ENCODE data around the gene LASP1.

Gene LASP1

DNA sequence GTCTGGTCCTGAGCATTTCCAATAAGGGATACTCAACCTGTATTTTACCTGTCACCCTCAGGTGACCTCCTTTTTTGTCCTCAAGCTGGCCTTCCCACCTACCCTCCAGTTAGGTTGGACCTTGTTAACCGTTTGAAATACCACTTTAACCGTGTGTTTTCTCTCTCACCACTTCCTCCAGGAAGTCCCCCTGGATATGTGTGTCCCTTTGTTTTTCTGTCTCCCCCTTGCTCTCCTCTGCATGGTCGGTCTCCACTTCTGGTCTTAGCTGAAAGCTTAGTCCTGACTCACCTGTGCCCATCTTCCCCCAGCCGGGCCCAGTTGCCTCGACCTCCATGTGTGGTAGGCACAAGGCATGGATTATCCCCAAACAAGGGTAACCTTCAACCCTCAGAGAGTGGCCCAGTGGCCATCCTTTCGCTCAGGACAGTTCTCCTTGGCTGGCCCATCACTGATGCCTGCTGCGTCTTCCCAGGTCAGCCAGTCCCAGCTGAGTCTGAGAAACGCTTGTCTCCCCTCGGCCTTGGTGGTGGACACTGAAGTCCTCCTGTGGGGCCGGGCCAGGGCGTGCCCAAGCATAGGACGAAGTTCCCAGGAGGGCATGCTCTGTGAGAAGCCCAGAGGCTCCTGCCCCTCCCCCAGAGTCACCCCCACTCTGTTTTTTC, 20.0 kb downstream of the LASP1 start:
- no peak for DNase-seq

DNA sequence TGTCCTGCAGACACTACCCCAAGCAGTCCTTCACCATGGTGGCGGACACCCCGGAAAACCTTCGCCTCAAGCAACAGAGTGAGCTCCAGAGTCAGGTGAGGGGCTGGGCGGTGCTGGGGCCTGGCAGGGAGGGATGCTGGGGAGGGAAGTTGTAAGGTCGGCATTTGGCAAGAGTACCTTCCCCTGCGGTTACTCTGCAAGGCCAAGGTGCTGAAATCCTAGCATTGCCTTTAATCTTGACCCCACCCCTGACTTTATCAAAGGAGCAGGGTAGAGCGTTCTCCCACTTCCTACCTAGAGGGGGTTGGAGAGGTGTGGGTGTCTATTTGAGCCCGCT, 20.5 kb downstream of the LASP1 start:
- DNase-seq: no peak

DNA sequence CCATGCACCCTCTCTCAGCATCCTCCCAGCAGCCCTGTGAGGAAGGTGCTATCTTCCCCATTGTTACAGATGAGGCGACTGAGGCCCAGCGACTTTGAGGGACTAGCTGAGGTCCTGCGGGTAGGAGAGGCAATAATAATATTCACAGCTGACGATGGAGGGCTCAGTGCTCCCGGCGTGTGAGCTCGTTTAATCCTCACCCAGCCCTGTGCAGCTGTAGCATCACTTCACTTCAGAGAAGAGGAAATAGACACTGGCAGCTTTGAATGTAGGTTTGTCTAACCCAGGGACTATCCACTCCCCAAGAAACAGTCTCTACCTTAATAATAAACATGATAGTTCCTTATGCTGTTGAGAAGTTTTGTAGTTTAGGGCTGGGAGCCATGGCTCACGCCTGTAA, 21.6 kb downstream of the LASP1 start:
- no peak for DNase-seq

DNA sequence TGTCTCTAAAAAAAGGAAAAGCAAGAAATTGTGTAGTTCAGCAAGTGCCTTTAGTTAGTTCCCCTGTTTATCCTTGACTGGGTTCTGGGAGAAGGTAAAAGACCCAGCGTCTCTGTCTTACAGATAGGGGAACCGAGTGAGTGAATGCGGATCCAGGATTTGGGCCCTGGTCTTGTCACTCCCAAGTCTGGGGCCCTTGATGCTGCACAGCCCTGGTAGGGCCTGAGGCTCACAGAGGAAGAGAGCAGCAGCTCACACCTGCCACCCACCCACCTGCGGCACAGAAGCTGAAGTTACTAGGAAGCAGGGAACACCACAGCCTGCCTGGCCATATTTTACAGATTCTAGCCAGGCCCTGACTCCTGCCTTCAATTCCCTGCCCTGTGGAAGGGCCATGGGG, 22.2 kb downstream of the LASP1 start:
- DNase-seq: no peak

DNA sequence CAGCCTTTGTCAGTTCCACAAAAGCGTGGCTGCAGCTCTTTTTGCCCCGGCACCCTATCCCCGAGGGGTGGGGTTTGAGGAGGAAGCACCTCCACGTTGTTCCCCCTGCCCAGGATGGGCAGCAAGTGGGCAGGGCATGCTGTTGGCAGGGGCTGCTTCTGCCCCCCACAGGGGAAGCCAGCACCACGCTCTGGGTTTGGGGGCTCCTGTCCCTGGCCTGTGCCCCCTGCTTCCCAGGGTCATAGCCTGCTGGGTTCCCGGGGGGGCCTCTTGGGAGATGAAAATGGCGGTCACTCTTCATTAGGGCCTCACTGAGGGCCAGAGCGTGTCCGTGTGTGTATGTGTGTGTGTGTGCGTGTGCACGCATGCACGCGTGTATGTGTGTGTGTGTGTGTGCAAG, 22.8 kb downstream of the LASP1 start:
- DNase-seq: no peak

DNA sequence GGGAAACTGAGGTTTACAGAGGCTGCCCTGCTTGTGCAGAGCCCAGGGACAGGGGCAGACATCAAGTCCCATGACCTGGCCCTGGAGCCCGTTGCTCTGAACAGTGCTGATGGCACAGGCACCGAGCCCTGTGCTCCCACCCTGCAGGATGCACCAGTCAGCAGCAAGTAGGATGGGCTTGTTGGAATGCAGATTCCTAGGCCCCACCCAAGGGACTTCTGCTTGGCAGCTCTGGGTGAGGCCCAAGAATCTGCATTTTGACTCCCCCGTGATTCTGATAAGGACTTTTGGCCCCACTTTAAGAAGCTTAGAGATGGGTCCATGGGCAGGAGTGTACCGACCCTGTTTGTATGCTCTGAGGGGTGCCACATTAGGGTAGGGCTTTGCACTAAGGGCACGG, 23.3 kb downstream of the LASP1 start:
- no peak for DNase-seq

DNA sequence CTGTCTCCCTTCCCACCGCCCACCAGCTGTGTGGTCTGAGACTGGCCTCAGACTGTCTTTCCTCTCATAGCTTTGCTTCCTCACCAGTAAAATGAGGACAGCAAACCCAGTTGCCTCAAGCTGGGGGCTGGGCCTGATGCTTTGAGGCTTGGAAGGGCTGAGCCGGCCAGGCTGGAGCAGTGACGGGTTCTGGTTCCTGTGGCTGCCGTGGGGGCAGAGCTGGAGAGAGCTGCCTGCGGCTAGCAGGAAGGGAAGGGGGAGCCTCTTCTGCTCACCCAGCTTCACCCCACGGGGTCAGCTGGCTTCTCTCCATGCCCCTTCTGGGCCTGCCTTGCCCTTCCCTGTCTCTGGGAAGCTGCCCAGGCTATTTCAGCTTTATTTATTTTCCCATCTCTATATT, 23.7 kb downstream of the LASP1 start:
- DNase-seq: no peak

DNA sequence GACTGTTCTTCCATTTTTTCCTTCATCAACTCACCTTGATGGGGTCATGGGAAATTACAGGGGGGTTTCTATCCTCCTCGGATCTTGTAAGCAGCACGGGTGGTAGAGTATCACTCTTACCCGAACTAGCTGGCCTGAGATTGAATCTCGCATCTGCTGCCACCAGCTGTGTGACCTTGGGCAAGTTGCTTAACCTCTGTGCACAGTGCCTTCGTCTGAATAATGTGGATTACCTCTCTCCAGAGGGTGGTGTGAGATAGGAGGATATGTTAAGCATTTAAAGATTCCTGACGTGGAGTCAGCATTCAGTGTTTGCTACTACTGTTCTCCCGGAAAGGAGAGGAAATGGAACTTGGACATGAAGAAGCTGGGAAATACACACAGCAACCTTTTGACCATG, 24.4 kb downstream of the LASP1 start:
- DNase-seq: no peak

DNA sequence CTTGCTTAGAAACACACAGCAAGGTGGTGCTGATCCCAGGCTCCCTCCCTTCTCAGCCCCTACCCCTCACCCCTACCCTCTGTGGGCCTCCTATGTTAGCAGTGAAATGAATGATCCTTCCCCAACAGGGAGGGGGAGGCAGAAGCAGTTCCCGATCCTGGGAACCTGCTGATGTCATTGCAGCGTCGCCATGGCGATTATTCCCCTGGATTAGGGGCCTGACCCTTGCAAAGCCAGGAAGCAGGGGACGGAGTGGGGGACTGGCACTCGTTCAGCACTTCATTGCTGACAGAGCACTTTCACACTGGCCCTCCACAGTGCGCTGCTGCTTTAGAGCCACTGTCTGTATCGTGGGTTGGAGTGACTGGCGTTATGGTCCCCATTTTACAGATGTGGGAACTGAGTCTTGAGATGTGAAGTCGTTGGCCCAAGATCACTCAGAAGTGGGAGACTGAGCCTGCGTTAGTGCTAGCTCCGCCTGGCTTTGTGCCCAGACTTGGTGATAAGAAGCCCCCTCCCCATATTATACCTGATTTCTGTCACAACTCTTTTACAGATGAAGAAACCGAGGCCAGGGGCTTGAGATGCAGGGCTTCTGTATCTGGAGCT, 26.6 kb downstream of the LASP1 start:
- DNase-seq: no peak

DNA sequence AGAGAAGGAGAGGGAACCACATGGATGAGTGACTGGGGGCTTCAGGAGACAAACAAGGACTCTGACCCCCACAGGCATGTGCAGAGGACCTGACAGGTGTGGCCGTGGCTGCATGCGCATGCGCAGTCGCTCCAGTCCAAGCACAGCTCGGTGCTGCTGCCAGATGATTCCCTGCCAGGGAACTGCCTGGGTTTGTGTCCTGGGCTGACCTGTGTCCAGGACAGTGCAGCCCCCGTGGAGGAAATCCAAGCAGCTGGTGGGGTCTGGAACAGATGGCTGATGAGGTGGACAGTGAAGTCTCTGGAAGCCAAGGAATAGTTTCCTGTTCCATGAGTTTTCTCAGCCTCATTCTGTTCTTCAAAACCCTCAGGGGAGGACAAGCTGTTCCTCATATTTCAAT, 27.3 kb downstream of the LASP1 start:
- DNase-seq: peak; percentile 82

DNA sequence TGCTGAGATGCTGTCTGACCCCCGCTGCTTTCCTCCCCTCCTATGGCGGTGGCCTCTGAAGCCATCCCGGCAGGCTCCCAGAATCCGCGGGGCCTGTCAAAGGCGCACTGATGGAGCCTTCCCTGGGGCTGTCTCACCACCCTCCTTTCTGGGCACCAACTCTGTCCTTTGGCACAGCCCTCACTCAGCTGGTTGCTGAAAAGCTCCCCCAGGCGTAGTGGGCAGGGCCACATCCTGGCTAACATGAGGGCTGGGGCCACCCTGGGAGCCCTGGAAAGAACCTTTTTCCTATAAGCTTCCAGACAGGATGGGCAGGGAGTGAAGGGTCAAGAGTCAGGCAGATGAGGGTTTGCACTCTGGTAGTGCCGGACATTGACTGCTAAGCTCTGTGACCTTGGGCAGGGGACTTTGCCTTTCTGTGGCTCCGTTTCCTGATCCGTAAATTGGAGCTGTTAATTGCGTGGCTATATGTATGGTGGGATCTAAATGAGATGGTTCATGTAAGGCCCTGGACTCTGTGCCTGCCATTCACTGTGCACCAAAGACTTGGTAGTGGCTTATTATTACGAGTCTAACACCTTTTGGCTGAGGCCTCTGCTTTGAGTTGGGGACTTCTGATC, 27.9 kb downstream of the LASP1 start:
- no peak for DNase-seq

DNA sequence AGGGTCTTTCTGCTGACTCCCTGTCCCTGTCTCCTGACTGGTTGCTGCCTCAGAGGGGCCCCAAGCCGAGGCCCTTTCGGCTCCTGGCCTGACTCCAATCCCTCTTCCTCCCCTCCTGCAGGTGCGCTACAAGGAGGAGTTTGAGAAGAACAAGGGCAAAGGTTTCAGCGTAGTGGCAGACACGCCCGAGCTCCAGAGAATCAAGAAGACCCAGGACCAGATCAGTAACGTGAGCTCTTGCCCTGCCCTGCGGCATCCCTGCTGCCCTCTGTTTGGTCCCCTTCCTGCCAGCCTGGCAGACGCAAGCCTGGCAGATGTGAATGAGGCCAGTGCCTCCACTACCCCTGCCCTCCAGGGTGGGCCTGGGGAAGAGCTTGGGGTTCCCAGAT, 28.4 kb downstream of the LASP1 start:
- no peak for DNase-seq

DNA sequence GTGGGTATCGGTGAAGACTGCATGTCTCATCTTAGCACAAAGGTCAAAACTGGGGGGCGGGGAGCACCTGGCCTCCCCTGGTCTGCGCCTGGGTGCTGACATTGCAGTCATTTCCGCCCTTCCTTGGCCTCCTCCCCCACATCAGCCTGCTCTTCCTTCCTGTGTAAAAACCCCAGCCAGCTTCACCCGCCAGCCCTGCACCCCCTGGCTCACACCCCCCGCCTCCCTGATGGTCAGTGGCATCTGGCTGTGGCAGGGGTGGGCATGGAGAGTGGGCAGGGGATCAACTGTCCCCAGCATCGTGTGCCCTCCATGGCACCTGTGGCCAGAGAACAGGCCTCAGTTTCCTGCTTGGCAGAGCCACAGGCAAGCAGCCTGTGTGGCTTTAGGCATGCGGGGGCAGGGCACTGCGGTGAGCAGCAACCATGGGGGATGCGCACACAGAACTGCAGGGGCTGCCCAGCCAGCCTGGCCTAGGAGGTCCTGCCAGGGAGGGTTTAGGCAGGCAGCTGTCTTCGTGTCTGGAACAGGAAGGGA, 29.0 kb downstream of the LASP1 start:
- peak; percentile 69 for DNase-seq

DNA sequence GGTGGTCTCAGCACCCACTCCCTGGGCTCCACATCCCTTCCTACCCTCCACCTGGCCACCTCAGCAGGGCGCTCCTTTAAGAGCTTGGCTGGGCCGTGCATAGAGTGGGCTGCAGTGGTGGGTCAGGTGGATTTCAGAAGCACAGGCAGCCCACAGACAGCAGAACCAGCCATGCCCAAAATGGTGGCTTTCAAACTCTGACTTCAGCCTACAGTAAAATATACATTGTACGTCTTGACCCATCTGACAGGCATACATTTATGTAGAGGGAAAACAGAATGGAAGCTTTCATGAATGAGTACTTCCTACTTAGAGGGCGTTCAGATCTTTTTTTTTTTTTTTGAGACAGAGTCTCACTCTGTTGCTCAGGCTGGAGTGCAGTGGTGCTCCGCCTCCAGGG, 29.6 kb downstream of the LASP1 start:
- DNase-seq: no peak

DNA sequence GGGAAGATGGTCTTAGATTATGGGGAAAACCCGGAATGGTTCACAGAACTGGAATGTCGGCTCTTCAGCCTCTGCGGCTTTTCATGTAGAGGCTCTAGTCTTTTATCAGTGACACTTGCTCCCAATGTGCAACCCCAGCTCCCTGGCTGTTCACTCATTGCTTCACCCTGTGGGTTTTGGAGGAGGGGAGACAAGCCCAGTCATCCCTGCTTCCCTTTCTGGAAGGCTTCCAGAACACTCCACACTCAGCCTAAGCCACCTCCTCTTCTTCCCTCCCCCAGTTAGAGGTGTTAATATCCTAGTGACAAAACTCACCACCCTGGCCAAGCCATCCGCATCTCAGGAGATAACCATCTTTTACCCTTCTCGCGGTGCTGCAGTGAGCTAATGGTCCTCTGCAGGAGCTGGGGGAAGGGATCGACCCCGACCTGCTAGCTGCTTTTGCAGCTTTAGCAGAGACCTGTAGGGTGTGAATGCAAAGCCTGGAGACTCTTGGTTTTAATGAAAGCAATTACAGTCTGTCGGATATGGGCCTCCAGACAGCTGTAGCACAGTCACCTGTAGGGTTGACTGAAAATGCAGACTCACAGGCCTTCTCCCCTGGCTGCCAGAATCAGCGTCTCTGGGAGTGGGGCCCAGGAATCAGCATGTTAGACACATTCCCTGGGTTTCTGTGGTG, 31.3 kb downstream of the LASP1 start:
- DNase-seq: no peak

DNA sequence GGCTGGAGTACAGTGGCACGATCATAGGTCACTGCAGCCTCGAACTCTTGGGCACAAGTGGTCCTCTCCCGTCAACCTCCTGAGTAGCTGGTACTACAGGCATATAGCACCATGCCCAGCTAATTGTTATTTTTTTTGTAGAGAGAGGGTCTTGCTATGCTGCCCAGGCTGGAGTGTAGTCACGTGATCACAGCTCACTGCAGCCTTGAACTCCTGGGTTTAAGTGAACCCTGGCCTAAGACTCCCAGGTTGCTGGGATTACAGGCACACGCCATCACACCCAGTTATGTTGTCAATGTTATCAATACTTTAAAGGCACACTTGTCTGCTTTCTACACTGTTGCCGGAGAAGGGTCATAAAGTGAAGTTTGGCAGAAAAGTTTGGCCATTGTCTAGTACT, 33.5 kb downstream of the LASP1 start:
- no peak for DNase-seq

DNA sequence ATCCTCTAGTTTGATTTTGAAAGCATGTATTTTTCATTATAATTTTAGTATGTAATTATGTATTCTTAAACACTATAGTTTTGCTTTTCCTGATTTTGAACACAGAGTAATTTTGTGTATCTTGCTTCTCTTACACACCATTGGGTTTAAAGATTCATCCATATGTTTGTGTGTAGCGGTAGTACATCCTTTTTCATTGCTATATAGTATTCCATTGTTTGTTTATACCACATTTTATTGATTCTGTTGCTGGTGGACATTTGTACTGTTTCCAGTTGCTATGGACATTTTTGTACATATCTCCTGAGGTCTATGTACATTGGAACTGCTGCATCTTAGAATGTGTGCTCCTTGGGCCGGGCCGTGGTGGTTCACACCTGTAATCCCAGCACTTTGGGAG, 35.0 kb downstream of the LASP1 start:
- DNase-seq: no peak

DNA sequence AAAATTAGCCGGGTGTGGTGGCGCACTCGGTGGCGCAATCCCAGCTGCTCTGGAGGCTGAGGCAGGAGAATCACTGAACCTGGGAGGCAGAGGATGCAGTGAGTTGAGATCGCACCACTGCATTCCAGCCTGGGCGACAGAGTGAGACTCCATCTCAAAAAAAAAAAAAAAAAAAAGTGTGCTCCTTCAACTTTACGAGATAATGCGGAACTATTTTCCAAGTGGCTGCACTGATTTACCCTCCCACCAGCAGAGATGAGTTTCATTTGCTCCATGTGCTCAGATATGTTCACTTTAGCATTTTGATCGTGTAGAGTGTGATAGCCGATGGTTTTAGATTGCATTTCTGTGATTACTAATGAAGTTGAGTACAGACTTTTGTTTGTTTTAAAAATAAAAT, 35.5 kb downstream of the LASP1 start:
- DNase-seq: no peak

DNA sequence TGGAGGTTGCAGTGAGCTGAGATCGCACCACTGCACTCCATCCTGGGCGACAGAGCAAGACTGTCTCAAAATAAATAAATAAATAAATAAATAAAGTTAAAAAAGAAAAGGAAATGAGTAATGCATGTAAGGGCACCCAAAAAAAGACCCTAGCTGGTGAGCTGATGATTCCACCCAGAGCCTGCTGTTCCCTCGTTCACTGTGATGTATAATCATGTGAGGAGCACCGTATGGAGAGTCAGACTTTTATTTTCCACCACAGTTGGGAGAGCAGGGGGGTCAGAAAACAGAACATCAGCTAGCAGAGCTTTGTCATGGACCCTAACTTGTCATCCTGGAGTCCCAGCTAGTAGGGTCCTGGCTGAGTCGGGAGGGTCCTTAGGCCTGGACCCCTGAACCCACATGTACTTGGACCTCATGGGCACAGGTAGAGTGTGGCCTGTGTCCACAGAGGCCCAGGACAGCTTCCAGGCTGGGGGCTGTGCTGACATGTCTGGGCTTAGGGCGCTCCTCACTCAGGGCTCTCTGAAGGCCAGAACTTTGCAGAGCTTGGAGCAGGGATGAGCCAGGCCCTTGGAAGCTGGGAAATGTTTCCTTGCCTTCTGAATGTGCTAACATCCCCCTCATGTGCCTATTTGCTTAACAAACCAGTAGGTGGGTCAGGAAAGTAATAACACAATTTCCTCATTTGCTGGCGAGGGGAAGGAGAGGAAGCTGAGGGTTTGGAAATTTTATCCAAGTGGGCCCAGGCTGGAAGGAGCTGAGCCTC, 36.8 kb downstream of the LASP1 start:
- DNase-seq: no peak

DNA sequence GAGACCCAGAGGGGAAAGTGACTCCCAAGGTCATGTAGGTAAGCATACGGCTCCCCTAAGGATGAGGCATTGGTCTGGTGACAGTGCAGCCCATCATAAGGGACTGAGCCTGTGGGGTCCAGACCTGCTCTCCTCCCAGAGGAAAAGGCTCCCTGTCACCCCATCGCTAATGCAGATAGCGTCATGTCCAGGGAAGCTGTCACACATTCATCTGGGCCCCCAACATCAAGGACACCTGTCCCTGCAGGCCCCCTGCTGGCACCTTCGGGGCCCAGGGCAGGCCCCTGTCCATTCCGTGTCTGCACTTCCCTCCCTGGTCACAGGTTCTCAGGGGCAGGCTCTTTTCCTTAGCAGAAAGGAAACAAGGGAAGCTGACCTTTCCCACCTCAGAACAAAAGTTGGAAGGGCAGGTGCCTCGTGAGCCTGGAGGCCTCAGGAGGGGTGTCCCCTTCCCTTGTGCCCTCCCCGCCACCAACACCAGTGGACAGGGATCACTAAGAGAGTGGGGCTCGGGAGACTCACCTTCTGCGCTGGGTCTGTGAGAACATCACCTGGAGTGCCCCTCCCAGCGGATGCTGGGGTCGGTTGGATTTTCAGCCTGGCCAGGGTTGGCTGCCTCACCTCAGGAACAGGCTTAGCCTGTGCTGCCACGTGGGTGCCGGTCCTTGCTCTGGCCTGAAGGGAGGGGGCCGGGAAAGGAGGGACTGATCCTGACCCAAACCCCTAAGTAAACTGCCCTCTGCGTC, 38.2 kb downstream of the LASP1 start:
- DNase-seq: no peak

DNA sequence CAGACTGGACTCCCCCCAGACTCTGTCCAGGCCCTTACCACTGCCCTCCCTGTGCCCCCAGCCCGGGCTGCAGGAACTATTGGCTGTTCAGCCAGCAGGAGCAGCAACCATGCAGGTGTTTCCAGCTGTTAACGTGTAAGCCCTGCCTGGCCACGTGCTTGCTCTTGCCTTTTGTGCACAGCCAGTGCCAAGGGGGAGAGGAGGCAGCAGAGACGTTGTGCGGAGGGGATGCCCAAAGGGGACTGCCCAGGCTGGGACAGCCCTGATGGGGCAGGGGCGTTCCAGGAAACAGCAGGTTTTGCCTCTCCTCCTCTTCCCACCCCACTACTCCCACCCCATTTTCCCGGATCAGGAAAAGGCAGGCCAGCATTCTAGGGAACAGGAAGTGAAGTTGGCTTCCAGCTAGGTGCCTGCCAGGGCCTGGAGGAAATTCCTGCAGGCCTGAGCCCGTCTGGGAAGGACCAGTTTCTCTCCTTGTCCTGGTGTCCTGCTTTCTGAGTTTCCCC, 38.9 kb downstream of the LASP1 start:
- peak; percentile 33 for DNase-seq

DNA sequence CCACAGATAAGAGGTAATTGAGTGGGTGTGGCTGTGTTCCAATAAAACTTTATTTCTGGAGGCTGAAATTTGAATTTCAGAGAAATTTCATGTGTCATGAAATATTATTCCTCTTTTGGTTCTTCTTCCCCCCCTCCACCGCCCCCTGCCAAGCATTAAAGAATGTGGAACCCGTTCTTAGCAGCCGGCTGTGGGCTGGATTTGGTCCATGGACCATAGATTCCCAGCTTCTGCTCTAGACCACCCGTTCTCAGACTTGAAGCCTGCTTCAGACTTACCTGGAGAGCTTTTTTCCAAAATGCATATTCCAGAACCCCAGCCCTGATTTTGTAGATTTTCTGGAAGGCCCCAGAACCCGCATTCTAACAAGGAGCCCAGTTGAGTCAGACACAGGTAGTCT, 40.5 kb downstream of the LASP1 start:
- no peak for DNase-seq

Measured in femur (tissue), 1 donor.